HG03066 (cell line): ENCODE data around the gene TBCCD1.
"Not testable (repeated sequence)": the region's sequence is repeated elsewhere in the genome, so short reads cannot be mapped to it uniquely, and the experiment has no call there.

Experiments
- ATAC-seq: cut with Tn5 transposase; IDR thresholded peaks from one replicate; pipeline ENCODE4 v1.9.1; 2021; ENCODE audit warnings: low read depth; ENCODE audit not compliant: unreplicated experiment

The TBCCD1 gene

DNA sequence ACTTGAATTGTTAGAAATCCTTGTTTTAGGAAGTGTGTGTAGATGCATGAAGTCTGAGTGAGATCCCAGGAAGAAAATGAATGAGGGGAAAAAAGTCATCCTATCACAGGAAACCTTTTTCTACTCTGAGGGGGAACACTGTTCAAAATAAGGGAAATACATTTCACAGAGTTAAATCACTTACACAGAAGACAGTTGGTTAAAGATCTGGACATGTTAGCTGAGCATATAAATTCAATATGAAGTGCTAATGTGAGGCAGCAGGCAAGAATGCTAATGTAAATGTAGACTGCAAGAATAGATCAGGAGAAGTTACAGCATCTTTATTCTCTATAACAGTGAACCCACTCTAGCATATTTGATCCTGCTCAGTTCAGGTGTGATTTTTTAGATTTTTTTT is 2.6 kb downstream of the TBCCD1 start:
- no peak for ATAC-seq

DNA sequence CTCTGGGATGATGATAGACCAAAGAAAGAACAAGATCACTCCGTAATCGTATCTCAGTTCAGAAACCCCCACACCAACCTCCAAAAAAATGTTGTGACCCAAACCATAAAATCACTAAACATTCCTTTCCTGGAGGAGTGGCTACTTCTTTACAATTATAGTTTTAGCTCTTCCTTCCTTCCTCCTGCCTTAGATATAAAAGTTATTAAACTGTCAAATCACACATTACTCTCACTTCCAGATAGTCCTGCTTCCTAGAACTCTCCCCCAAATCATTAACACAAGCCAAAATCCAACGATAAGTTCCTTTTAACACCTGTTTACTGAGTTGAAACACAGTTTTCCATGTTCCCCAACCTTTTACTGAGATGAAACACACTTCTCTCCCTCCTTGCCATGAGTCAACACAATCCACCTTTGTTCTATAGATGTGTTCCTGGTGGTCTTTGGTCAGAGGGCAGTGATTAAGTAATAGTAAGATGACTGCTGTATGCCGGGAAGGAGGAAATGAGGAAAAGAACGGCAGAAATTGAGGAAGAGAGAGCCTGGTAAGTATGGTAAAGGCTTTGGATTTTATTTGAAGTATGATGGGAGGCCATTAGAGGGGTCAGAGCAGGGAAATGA is 14.6 kb downstream of the TBCCD1 start:
- ATAC-seq, result no peak

DNA sequence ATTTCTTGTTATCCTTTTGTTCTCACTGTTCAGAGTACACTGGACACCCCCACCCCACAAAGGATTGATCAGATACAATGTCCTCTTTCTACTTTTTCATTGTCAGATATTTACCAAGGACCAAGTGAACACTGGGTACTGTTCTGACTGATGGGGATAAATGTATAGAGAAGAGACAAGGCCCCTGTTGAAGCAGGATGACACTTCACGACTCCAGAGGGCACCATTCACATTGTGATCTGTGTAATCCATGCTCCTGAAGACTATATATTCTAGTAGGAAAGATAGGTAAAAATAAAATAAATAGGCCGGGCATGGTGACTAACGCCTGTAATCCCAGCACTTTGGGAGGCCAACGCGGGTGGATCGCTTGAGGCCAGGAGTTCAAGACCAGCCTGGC is 15.8 kb downstream of the TBCCD1 start:
- ATAC-seq, result no peak

DNA sequence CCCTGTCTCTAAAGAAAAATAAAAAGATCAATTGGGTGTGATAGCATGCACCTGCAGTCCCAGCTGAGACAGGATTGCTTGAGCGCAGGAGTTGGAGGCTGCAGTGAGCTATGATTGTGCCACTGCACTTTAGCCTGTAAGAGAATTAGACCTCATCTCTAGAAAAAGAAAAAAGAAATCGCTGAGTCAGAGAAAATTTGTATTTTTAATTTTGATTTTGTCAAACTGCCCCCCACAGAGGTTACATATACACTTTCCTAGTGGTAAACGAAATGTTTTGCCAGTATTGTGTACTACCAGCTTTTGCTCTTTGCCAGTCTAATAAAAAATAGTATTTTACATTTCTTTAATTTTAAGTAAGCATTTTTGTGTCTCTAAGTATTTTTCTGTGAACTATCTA is 17.6 kb downstream of the TBCCD1 start:
- no peak for ATAC-seq

DNA sequence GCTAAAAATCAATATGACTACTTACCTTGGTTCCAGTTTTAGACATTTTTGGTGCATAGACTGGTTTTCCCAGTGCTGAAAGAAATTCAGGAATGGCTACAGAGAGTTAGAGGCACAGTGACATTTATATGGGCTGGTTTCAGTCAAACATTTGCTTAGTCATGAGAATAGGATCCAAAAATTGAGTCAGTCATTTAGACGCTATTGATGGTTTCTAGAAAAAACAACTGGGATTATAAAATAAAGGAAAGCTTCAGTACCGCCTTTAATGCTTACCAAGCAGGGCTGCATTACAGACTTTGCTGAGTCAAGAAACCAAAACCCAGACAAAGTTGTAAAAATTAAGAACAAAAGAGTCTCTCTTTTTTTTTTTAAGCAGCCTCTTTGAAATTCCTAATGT is 22.9 kb downstream of the TBCCD1 start, which contains the start of gene CRYGS:
TSS of gene CRYGS (minus strand) at position 100 of the 400 bp plus-strand sequence. CDS start at position 46, 54 bp downstream.
- no peak for ATAC-seq

DNA sequence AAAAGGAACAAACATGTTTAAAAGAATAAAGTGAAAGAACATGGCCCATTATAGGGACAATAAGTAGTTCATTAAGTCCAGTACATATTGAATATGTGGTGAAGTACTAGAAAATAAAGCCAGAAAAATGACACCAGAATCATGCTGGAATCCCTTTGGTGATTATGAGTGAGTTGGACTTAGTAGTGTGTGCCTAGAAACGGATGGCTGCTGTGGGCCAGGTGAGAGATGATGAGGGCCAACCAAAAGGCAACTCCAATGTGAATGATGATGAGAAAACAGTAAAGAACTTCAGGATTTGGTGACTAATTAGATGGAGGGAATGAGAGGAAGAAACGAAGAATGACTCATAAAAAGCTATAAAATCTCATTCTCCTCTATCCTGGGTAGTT is 26.3 kb downstream of the TBCCD1 start:
- no peak for ATAC-seq

DNA sequence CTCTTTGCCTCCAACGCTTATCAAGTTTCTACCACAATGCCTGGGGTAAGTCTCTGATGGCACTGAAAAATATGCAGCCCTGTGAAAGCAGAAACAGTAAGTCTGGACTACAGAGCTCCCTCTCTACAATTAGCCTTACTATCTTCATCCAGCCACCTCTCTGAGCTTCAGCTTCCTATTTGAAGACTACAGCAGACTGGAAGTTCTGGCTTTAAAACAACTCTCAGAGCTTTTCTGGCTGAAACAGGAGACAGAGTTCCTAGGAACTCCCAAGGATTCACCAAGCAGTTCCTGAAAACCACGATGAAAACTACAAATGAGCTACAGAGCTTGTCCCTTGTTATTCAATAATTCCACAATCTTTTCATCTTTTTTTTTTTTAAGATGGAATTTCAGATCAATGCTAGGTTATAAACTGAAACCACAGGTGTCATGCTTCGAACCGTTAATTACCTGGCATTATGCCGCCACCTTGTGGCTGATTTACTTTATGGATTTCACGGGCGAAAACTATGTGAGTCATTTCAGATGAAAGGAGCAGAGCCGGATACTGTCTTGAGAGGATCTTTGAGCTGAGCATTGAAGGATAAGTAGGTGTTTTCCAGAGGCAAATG is 26.8 kb downstream of the TBCCD1 start:
- ATAC-seq, result peak; percentile 51

DNA sequence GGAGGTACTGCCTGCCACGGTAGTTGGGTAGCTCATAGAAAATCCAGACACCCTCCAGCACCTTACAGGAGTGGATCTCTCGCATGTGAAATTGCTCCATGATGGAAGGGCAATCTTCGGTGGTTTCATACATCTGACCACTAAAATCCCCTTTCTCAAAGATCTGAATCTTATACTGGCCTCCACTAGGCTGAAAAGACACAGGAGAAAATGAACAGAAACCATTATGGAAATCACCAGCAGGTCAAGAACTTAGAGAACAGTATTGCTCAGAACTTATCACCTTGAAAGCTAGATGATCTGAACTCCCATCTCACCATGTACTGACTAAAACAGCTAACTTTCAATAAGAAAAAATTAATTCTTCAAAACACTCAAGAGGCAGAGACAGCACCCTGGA is 28.4 kb downstream of the TBCCD1 start:
- no peak for ATAC-seq

DNA sequence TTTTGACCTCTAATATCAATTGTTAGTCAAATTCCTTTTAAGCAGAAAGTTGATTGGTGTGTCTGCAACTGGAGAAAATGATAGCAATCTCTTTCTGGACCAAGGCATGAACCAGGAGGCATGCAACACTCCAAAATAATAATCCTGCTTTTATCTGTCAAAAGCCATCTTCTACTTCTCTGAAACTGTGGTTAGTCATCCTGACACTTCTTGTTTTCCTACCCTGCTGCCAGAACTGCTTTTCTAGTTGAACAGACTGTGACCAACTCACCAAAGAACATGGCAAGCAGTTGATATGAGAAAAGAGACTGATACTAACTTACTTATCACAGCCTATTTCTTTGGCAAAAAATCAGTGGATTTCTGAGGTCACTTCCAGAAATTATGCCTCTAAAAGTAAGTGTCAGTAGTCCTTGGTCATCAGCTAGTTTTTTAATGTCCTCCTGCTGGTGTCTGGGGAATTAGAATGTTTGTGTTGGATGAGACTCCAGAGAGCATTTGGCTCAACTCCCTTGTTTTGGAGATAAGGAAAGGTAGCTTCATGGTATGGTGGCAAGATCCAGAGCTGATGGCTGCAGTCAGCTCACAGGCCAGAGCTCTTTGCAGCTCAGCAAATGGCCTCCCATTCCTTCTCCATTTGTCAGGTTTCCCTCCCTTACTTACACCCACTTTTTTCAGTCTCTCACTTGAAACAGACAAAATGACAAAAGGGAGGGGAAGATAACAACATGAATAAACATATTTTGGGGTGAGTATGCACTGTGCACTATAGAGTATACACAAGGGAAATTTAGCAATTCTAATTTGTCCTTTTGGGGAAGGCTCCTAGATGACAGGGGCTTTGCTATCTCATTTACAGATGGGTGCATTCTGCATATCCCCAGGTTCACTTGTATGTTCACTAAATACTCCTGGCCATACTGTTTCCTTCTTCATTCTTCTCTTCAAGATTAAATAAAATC is 30.0 kb downstream of the TBCCD1 start:
- ATAC-seq, result no peak

DNA sequence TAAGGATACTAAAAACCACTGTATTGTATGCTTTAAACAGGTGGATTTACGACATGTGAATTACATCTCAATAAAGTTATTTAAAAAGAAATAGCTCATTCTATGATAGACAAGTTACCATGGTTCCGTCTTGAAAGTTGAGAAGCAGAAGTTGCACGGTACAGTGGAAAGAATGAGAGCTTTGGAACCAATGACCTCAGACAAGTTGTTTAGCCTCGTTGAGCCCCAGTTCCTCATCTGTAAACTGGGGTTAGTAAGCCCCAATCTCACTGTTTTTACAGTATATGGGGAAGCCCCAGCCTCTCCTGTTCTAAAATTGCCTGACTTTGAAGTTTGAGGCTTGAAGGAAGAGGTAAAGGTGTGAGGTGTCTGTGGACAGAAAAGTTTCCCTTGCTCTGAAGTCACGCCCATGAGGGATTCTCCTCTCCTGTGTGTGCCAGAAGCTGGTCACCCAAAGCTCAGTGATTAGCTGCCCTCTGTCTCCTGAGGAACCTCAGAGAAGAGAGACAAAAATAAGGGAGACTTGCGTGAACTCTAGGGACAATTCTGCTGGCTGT is 32.9 kb downstream of the TBCCD1 start:
- ATAC-seq, result peak; percentile 81

DNA sequence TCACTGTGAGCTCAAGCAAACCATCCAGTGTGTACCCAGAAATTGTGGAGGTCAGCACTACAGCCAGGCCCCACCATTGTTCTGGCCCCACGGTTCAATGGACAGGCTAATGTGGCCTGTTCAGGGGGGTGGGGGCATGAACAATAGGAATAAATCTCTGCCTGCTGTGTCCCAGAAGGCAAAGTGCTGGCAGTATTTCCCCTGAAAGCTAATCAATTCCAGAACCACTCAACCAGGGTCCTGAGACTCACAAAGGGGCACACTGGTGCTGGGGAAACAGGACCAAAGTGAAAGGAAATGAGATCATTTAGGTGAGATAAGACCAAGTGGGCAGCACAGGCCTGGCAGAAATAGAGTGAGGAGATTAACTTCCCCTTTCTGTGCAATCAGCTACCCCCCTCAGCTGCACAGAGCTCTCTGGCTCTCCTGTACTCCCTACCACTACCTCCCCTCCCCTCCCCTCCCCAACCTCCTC is 34.5 kb downstream of the TBCCD1 start:
- ATAC-seq, result peak; percentile 51

DNA sequence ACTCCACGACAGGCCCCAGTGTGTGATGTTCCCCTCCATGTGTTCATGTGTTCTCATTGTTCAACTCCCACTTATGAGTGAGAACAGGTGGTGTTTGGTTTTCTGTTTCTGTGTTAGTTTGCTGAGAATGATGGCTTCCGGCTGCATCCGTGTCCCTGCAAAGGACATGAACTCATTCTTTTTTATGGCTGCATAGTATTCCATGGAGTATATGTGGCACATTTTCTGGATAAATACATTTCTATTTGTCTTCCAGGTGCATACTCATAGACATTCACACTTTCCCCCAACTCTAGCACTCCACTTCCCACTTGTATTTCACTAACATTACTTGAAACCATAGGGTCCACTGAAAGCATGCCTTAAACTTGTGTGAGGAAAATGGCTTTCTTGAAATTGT is 35.4 kb downstream of the TBCCD1 start:
- not testable (repeated sequence) for ATAC-seq

DNA sequence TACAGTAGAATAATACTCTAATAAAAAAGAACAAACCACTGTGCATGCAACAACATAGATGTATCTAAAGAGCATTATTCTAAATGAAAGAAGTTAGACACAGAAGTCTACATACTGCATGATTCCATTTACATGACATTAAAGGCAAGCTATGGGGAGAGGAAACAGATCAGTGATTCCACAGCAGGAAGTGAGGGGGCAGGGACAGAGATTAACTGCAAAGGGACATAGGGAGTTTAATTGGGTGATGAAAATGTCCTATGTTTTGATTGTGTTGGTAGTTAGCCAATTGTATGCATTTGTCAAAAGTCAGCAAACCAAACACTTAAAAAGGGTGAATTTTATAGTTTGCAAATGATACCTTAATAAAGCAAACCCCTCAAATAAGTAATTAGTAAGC is 36.7 kb downstream of the TBCCD1 start:
- no peak for ATAC-seq

DNA sequence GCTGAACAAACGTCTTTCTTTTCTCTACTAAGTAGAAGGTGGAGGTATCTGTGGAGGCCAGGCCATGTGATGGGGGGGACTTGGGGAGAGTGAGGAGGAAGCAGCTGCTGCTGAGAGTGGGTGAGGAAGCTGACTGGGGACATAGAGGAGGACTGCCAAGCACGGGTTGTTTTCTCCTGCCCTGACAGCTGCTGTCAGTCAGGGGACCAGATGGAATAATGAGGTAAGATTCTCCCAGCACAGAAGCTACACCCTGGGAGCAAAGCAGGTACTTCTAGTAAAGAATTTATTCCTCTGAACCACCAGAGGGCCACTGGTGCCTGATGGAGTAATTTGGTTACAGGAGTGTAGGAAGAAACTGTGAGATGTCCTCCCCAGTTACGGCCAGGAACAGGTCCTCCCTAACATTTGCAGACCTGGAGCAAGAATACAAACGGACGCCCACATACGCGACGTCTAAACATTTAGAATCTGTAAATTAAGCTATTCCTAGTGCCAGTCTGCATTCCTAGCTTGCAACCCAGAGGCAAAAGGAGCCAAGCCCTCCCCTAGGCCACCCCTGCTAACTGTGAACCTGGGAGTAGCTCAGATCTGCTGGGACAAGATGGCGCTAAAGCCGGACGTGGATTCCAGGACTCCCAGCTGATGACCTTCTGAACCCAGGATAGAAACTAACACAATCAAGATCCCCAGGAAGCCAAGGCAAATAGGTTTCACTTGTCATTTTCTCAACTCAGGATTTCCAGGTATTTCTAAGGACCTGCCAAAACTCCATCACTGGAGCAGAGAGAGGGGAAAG is 37.7 kb downstream of the TBCCD1 start:
- ATAC-seq, result no peak

DNA sequence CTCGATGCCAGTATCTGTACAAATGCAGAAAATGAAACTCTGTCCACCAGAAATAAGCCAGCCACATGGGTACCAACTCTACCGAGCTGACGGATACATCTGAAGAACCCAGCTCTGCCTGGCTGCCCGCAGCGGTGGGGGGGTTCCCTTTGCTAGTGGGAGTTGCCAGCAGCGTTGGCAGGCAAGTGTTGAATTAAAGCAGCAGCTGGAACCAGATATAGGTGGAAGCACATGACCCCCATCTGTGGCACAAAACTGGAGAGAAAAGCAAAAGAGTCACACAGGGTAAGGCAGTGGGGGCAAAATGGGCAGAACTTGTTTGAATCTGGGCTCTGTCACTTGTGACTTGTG is 40.9 kb downstream of the TBCCD1 start:
- ATAC-seq, result peak; percentile 14

DNA sequence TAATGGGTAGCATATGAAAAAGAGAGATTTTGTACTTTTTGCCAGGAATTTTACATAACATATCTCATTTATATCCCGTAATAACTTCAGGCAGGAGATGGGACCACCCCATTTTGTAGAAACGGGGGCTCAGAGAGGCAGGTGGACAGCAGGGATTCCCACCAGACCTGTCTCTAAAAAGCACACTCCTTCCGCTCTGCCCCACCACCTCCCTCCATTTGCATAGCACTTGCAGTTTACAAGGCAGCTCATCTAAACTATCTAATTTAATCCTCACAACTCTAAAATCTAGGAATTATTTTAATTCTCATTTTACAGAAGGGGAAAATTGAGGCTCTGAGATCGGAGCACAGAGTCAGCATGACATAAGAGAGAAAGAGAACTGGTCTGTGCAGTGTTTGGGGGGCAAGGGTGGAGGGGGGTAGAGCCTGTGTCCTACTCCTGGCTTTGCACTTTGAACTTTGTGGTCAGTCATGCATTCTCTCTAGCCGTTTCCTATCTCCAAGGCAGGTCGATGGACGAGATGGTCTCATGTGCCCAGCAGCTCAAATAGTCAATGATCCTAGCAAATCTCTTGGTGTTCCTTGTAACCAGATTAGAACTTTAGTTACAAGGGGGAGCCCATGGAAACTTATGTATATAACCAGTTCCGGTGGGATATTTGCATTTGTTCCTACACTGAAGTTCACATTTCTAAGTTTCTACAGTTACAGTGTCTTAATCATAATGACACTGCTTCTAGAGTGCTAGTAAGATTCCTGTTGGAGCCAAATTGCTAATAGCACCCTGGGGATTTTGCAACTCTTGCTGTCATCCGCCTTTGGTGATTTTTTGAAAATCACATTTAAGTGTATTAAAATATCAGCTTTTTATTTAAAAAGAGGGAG is 41.5 kb downstream of the TBCCD1 start:
- peak; percentile 26 for ATAC-seq

DNA sequence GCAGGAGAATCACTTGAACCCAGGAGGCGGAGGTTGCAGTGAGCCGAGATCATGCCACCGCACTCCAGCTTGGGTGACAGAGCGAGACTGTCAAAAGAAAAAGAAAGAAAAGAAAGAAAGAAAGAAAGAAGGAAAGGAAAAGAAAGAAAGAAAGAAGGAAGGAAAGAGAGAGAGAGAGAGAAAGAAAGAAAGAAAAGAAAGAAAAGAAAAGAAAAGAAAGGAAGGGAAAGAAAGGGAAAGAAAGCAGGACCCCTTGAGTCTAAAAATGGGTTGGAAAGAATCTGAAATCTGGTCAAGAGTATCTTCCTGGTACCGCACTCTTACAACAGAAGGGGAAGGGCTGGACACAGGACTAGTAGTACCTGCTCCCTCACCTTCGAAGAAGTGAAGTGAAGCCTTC is 42.5 kb downstream of the TBCCD1 start:
- ATAC-seq, result no peak

DNA sequence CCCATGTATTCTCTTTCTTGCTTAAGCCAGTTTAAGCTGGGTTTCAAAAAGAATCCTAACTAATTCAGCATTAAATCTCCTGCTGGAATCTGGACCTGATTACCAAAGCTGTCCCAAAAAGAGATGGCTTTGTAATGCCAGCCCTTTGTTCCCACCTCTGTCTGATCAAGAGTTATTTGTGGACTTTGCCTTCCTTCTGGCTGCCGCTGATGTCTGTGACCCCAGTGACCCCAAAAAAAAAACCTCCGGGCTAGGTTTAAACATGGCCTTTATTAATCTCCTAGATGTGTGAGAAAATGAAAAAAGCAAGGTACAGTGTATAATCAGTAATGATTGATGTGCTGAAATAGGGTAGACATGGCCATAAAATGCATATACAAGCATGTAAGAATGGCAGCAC is 43.7 kb downstream of the TBCCD1 start:
- ATAC-seq, result no peak

DNA sequence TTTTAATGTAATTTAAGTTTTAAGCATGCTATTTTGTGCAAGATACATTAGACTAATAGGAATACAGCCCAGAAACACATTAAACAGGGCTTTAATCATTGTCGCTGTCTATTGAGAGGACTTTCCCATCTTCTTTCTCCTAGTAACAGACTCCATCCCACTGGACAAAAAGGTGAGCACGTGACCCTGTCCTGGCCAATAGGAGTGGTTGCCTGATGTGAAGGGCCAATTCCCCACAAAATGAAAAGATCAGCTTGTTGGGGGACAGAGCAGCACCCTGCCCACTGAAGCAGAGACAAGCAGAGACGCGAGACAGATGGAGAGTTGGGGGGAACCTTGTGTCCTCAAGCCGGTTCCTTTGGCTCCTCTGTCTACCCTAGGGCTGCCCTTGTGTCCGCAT is 44.1 kb downstream of the TBCCD1 start:
- ATAC-seq, result no peak
